Heart left ventricle (tissue), 13 donors: ENCODE data around the gene DNM1L.

Source experiments
- POLR2A ChIP-seq, 2 donors: fragments of 450-650 bp; IDR thresholded peaks; one replicate each; pipeline ENCODE4 v1.6.1; 2017; ENCODE audit warnings: antibody characterized with exemption in 2 of 2, mild to moderate bottlenecking in 2 of 2, moderate library complexity in 2 of 2
- TF ChIP-seq, protein P1 (sequence below), 12 donors: fragments of 200-600 bp; sonication (generic) in 4 of 12; IDR thresholded peaks; one replicate each; pipeline versions ENCODE4 v1.5.0 to v1.8.0; 2018 to 2022; ENCODE audit warnings: antibody characterized with exemption in 12 of 12, mild to moderate bottlenecking in 5 of 12
- donor health status: ischemic (EF 13 %, LVEDD 7.1; RV severe dilation, severe dysfunction).
- donor health status: DM: no; HTN: yes; CAD: no.
- donor health status: DM: no; HTN: no; CAD: no.
- donor health status: ischemic (EF 25% LVEDD 6.9; RV normal size, moderate dysfunction).
- donor health status: ischemic (EF 25% LVEDD 5.7; RV mildly dilated, moderate dysfunction).
- donor health status: ischemic (EF 35%, LVEDD 5.7; RV mildly dilated, moderate dysfunction).
- donor health status: nonischemic (EF 11% LVEDD 7.7; RV severe dilation, severe dysfunction).
- donor health status: DM: yes; HTN: yes; CAD: no.
- donor health status: PGD.
- donor health status: ischemic (EF 29% LVEDD 5.4; RV normal size, mild dysfunction).
- donor health status: nonischemic (EF 23%, LVEDD 6.1; RV moderate dilation, normal function).

- TF ChIP-seq, protein P1, sequence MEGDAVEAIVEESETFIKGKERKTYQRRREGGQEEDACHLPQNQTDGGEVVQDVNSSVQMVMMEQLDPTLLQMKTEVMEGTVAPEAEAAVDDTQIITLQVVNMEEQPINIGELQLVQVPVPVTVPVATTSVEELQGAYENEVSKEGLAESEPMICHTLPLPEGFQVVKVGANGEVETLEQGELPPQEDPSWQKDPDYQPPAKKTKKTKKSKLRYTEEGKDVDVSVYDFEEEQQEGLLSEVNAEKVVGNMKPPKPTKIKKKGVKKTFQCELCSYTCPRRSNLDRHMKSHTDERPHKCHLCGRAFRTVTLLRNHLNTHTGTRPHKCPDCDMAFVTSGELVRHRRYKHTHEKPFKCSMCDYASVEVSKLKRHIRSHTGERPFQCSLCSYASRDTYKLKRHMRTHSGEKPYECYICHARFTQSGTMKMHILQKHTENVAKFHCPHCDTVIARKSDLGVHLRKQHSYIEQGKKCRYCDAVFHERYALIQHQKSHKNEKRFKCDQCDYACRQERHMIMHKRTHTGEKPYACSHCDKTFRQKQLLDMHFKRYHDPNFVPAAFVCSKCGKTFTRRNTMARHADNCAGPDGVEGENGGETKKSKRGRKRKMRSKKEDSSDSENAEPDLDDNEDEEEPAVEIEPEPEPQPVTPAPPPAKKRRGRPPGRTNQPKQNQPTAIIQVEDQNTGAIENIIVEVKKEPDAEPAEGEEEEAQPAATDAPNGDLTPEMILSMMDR (IDR thresholded peaks at IDR 0.05), result no peak
- TF ChIP-seq POLR2A (IDR thresholded peaks at IDR 0.05), result no peak
Measured at GRCh38 chr12:32650508-32650907, 28.6 kb upstream of the DNM1L start.
